HG02763 (cell line): ENCODE data around the gene SRPK3.

Source experiments
- ATAC-seq: cut with Tn5 transposase; IDR thresholded peaks from one replicate; pipeline ENCODE4 v1.9.1; 2021; ENCODE audit warnings: mild to moderate bottlenecking, moderate library complexity; ENCODE audit not compliant: unreplicated experiment

The SRPK3 gene

DNA sequence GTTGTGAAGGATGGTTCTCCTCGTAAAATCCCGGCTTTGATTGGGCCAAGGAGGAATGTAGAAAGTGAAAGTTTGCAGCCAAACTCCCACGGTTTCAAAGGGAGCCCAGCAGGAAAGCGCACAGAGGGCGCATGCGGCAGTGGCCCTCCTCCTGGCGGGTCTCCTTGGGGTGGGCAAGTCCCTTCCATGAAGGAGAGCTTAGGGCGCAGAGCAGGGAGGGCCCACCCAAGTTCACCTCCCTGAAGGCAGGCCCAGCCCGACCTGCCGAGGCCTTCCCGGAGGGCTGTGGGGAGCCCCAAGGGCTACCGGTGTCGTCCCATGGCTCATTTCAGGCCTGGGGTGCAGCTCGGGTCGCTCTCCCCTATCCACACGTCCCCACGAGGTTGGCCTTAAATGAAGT, 47.5 kb downstream of the SRPK3 start:
- no peak for ATAC-seq

GRCh38 chrX:153828723-153829548, 48.1 kb downstream of the SRPK3 start:
- no peak for ATAC-seq

GRCh38 chrX:153829549-153829798, 48.6 kb downstream of the SRPK3 start:
- no peak for ATAC-seq

DNA sequence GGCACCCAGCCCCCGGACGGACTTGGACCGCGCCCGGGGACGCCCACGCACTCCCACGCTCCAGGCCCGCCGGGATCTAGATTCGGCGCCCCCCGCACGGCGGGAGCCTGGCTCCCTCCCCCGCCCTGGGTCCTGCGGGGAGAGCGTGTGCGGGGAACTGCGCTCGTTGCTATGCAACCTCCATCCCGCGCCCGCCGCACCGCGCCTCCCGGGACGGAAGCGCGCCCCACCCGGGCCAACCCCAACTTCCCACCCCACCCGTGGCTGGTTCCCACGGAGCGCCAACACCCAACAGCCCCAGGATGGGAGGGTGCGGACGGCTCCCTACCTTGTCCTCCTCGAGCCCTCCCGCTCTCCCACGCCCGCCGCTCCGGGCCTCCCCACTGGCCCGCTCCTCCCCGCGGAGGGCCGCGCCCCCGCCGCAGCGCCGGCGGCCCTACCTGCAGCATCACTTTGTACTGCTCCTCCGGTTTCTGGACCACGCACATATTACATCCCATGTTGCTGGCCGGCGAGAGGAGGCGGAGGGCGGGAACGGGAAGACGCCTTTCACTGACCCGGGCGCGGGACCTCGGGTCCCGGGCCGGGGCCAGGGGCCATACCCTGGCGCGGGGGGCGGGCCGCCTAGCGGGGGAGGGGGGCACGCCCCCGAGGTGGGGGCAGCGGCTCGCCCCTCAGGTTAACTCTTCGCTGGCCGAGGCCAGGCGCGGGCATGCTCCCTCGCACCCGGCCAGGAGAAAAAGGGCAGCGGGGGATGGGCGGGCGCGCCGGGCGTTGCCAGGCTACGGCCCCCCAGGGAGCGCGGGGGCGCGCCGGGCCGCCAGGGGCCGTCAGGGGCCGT, 49.2 kb downstream of the SRPK3 start, which contains the start of gene PDZD4:
PDZD4 (minus strand) TSS at position 746 of the 841 bp plus-strand sequence; CDS start at position 500, 246 bp downstream.
- no peak for ATAC-seq

- ATAC-seq = no peak
Measured at GRCh38 chrX:153830640-153831428, 50.0 kb downstream of the SRPK3 start.

GRCh38 chrX:153831429-153832150, 50.7 kb downstream of the SRPK3 start:
- ATAC-seq = no peak

GRCh38 chrX:153832728-153833127, 51.9 kb downstream of the SRPK3 start:
- ATAC-seq = no peak
